Activated CD4-positive, alpha-beta T cell treated with anti-CD3 and anti-CD28 coated beads, Interleukin-2, amount 50 U/mL, for 16 hours (primary cell): Measurements from ENCODE around the gene NPIPB6.

ENCODE experiments used
- DNase-seq: peaks from one replicate; pipeline ENCODE4 v3.0.0-alpha.2; 2020

The NPIPB6 gene

GRCh38 chr16:28297784-28298510 is 65.4 kb downstream of the NPIPB6 start:
- no peak for DNase-seq

DNA sequence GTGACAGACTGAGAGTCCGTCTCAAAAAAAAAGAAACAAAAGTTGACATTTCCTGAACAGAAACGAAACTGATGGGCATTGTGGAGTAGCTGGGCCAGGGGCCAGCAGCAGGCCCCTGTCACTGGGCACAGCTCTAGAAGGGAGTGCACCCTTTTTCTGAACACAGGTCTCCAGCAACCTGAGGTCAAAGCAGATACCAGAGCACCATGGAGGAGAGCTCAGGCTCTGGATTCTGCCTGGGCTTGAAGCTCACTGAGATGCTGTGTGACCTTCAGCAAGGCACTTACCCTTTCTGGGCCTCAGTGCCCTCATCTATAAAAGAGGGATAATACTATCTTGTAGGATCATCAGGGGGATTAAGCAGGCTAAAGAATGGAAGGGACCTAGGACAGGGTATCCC is 66.0 kb downstream of the NPIPB6 start:
- no peak for DNase-seq

- DNase-seq = no peak
Observed at GRCh38 chr16:28295276-28295675, 68.0 kb downstream of the NPIPB6 start.

DNA sequence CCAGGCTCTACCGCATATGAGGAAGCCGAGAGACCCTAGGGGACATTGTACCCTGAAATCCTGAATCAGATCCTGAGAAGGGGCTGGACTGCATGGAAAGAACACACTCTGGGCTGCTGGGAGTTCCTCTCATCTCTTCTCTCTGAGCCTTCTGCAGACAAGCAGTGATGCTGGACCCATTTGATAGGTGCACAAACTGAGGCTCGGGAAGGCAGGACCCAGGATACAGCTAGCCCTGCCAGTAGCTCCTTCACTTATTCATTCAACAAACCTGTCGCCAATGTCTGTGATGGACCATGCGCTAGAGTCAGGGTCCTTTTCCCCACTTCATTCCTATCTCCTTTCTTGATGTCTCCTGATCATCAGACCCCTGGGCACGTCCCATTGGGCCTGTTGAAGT is 69.1 kb downstream of the NPIPB6 start:
- DNase-seq = no peak

DNA sequence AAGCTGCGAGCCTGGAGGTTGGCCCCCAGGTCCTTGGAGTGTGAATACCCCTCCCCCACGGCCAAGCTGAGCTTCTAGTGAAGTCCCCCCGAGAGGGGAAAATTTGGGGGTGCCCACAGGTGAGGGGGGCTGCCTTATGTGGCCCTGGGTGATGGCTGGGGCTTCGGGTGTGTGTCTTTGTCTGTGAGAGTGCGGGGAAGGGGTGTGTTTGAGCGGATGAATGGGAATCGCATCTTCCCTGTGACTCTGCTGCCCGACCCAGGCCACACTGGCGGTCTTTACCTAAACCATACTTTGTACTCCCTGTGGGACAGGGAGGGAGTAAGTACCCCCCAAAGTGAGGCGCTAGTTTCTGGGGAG is 69.7 kb downstream of the NPIPB6 start:
- no peak for DNase-seq

DNA sequence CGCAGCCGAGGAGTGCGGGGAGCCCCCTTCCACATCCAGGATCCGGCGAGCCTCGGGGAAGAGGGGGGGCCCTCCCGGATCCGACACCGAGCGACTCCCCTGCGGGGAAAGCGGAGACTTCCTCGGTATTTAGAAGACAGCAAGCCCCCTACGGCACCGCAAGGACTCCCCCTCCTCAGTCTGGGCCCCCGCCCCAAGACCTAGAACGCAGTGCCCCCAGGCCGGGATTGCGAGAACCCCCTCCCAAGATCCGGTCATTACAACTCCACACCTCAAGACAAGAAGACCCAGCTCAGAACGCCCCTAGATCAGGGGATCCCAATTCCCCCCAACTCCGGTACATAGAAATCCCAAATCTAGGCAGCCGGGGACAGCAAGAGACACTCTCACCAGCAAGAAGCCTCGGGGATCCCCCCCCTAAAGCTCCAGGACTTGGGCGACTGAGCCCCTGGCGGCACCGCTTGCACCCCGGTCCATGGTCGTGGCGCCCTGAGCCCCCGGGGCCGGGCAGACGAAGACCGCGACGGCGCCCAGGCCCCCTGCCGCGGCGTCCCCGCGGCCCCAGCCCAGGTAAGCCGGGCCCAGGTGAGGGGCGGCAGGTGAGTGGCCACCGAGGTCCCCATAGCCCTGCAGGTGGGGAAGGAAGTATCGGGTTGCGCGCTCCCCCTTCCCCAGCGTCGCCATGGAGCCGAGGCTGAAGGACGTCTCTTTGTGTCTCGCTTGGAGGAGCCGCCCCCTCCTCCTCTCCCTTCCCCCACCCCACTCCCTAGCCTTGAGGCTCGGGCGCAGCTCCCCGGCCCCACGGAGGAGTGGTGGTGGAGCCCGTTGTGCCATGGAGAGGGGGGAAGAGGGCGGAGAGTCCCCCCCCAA is 70.3 kb downstream of the NPIPB6 start:
- DNase-seq = no peak
